HepG2 (cell line): Measurements from ENCODE around the gene NSD2. TPM values are rescaled to one million over a fixed set of nuclear protein-coding genes. Genes with fewer than 3 reads are reported as not detected.

Source experiments
- ARNTL ChIP-seq: sonication (generic); formaldehyde crosslinking; IDR thresholded peaks from 2 replicates; pipeline ENCODE4 v1.4.0; 2020; ENCODE audit warnings: mild to moderate bottlenecking, missing genetic modification reagents
- BORCS8-MEF2B ChIP-seq: sonication (generic); formaldehyde crosslinking; IDR thresholded peaks from 2 replicates; pipeline ENCODE4 v1.8.0; 2022; ENCODE audit warnings: mild to moderate bottlenecking, missing genetic modification reagents
- DMAP1 ChIP-seq: IDR thresholded peaks from 2 replicates; pipeline ENCODE4 v1.6.1; 2016
- EEA1 ChIP-seq: sonication (generic); formaldehyde crosslinking; IDR thresholded peaks from 2 replicates; pipeline ENCODE4 v1.5.1; 2020; ENCODE audit warnings: mild to moderate bottlenecking, missing genetic modification reagents, borderline replicate concordance
- ELF3 ChIP-seq: IDR thresholded peaks from 2 replicates; pipeline ENCODE4 v1.6.1; 2016; ENCODE audit warnings: missing genetic modification reagents, missing compliant biosample characterization
- HNRNPK ChIP-seq: fragments of 200-400 bp; formaldehyde crosslinking; IDR thresholded peaks from 2 replicates; pipeline ENCODE4 v1.6.1; 2018; ENCODE audit warnings: low read length, low read depth, moderate library complexity, mild to moderate bottlenecking; ENCODE audit not compliant: poor library complexity, severe bottlenecking
- IKZF1 ChIP-seq: fragments of 450-650 bp; IDR thresholded peaks from 2 replicates; pipeline ENCODE4 v1.7.1; 2016
- PREB ChIP-seq: sonication (generic); formaldehyde crosslinking; IDR thresholded peaks from 2 replicates; pipeline ENCODE4 v1.4.0; 2020; ENCODE audit warnings: missing genetic modification reagents
- SATB2 ChIP-seq: sonication (generic); formaldehyde crosslinking; IDR thresholded peaks from 2 replicates; pipeline ENCODE4 v1.5.0; 2020; ENCODE audit warnings: missing genetic modification reagents
- TAF1 ChIP-seq: sonication (generic); formaldehyde crosslinking; IDR thresholded peaks from 2 replicates; pipeline ENCODE4 v1.4.0; 2020; ENCODE audit warnings: missing genetic modification reagents
- TOPORS ChIP-seq: sonication (generic); formaldehyde crosslinking; IDR thresholded peaks from 2 replicates; pipeline ENCODE4 v1.8.0; 2023; ENCODE audit warnings: mild to moderate bottlenecking, missing genetic modification reagents
- U2AF2 ChIP-seq: fragments of 200-400 bp; formaldehyde crosslinking; IDR thresholded peaks from 2 replicates; pipeline ENCODE4 v1.6.1; 2017; ENCODE audit warnings: low read depth, mild to moderate bottlenecking, low read length
- XBP1 ChIP-seq: sonication (generic); formaldehyde crosslinking; IDR thresholded peaks from 2 replicates; pipeline ENCODE4 v1.5.0; 2020; ENCODE audit warnings: missing genetic modification reagents
- XRCC5 ChIP-seq: fragments of 200-400 bp; formaldehyde crosslinking; optimal IDR thresholded peaks from 2 replicates; pipeline ENCODE3; 2017; ENCODE audit warnings: mild to moderate bottlenecking, low read length
- ZBTB37 ChIP-seq: sonication (generic); formaldehyde crosslinking; IDR thresholded peaks from 2 replicates; pipeline ENCODE4 v1.4.0; 2020; ENCODE audit warnings: mild to moderate bottlenecking, missing genetic modification reagents
- ZFP36 ChIP-seq: fragments of 150-350 bp; IDR thresholded peaks from 2 replicates; pipeline ENCODE4 v1.6.1; 2018; ENCODE audit warnings: borderline replicate concordance, low read length, low read depth; ENCODE audit not compliant: partially characterized antibody
- ZKSCAN1 ChIP-seq: fragments of 150-350 bp; IDR thresholded peaks from 2 replicates; pipeline ENCODE4 v1.6.1; 2014; ENCODE audit warnings: low read length
- ZNF260 ChIP-seq: sonication (generic); formaldehyde crosslinking; IDR thresholded peaks from 2 replicates; pipeline ENCODE4 v1.4.0; 2020; ENCODE audit warnings: missing genetic modification reagents, low read depth, mild to moderate bottlenecking, borderline replicate concordance
- ZNF3 ChIP-seq: IDR thresholded peaks from 2 replicates; pipeline ENCODE4 v1.7.0; 2017; ENCODE audit warnings: inconsistent platforms
- ZNF33B ChIP-seq: sonication (generic); formaldehyde crosslinking; IDR thresholded peaks from 2 replicates; pipeline ENCODE4 v1.5.1; 2020; ENCODE audit warnings: mild to moderate bottlenecking, missing genetic modification reagents
- ZNF547 ChIP-seq: sonication (generic); formaldehyde crosslinking; IDR thresholded peaks from 2 replicates; pipeline ENCODE4 v1.5.1; 2020; ENCODE audit warnings: mild to moderate bottlenecking, missing genetic modification reagents
- ZNF639 ChIP-seq: conservative IDR thresholded peaks from 2 replicates; pipeline ENCODE4 v1.6.1; 2018; ENCODE audit warnings: missing genetic modification reagents
- ZNF678 ChIP-seq: sonication (generic); formaldehyde crosslinking; IDR thresholded peaks from 2 replicates; pipeline ENCODE4 v1.4.0; 2020; ENCODE audit warnings: mild to moderate bottlenecking, missing genetic modification reagents
- ZNF83 ChIP-seq: sonication (generic); formaldehyde crosslinking; IDR thresholded peaks from 2 replicates; pipeline ENCODE4 v1.4.0; 2020; ENCODE audit warnings: missing genetic modification reagents, mild to moderate bottlenecking, borderline replicate concordance
- ZSCAN25 ChIP-seq: sonication (generic); formaldehyde crosslinking; IDR thresholded peaks from 2 replicates; pipeline ENCODE4 v1.8.0; 2022; ENCODE audit warnings: mild to moderate bottlenecking, missing genetic modification reagents
- polyA plus RNA-seq, 8 experiments: library from polyadenylated mRNA; depleted of rRNA in 3 of 8; stranded (reverse) in 7 of 8; unstranded in 1 of 8; fragments of >200 nt; fragmentation: Illumina TruSeq in 4 of 8; extraction: Trizol in 4 of 8; gene quantifications; 2 replicates each; pipeline versions ENCODE4 v1.2.1 to v1.2.3, GENCODE V29; 2011 to 2016; ENCODE audit warnings: low read depth in 4 of 8, missing spikeins in 1 of 8, mixed read lengths in 1 of 8; ENCODE audit not compliant: insufficient read depth in 1 of 8
- total RNA-seq, 5 experiments: library from RNA; depleted of rRNA; stranded (reverse); fragments of >200 nt; fragmentation: Illumina TruSeq; extraction: Trizol; gene quantifications; 2 replicates each; pipeline ENCODE4 v1.2.3, GENCODE V29; 2016; ENCODE audit warnings: low read depth in 1 of 5
- TF ChIP-seq, protein P1 (sequence below): sonication (generic); formaldehyde crosslinking; IDR thresholded peaks from 2 replicates; pipeline ENCODE4 v1.5.0; 2020; ENCODE audit warnings: mild to moderate bottlenecking, missing genetic modification reagents

The NSD2 gene
- total and polyA plus RNA-seq, 2 of the 13 experiments (the other 11 are each of a cell fraction or from before 2014, with no cell fraction given), result 22.0 to 65.9 TPM

DNA sequence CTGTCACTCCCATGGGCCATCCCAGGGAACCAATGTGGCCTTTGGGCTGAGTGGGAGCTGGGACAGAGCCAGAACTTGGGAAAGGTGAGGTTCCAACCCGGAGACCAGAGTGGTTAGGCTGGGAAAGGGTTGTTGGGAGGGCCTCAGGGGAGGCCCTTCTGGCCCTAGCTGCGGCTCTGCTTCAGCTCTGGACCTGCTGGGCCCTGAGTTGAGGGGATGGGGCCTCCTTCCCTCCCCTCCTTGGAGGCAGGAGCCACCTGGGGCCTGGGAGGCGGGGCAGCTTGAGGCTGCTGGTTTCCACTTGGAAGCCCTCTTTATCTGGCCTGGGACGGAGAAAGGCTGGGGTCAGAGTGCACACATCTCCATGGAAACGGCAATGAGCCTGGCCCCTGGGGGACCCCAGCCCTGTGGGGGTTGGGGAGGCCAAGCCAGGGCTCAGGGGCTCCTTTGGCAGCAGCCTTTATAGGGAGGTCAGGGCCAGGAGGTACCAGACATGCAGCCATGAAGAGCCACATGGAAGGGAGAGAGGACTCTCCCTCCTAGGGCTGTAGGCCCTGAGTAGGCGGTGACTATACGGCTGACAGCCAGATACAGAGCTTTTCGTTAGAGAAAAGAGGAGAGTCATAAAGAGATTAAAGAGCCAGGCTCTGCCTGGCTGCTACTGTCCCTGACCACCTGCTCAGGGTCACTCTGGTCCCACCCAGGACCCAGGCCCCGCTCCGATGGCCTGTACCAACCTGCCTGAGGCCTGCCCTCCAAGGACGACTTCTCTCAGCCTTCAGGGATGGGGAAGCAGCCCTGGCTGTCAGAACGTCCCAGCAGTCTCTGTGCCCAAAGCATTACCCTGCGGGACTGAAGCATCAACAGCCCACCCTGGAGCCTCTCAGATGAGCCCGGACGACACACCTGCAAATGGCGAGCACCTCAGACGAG is 6.9 kb upstream of the NSD2 start (continued):
- TF ChIP-seq U2AF2 (no peak), XBP1 (no peak), ZNF33B (CRISPR knock-in tag) (no peak), ZNF547 (CRISPR knock-in tag) (no peak), XRCC5 (peak; percentile 52), ZNF678 (CRISPR knock-in tag) (0 out of 2 replicates have a peak, but pooled peaks have one; percentile 52), EEA1 (CRISPR knock-in tag) (no peak), ZNF3 (no peak), DMAP1 (CRISPR knock-in tag) (0 out of 2 replicates have a peak, but pooled peaks have one; percentile 12), ARNTL (CRISPR knock-in tag) (no peak; the same call in 1 of the 2 replicates), SATB2 (CRISPR knock-in tag) (no peak), BORCS8-MEF2B (CRISPR knock-in tag) (no peak), ZBTB37 (no peak), TAF1 (CRISPR knock-in tag) (no peak; the same call in 1 of the 2 replicates), ZNF639 (CRISPR knock-in tag) (no peak), ELF3 (CRISPR knock-in tag) (no peak), ZNF260 (CRISPR knock-in tag) (no peak), HNRNPK (no peak), TOPORS (no peak), IKZF1 (no peak), ZFP36 (no peak), ZSCAN25 (CRISPR knock-in tag) (no peak), PREB (no peak), ZKSCAN1 (no peak), ZNF83 (CRISPR knock-in tag) (no peak)
- TF ChIP-seq, protein P1, sequence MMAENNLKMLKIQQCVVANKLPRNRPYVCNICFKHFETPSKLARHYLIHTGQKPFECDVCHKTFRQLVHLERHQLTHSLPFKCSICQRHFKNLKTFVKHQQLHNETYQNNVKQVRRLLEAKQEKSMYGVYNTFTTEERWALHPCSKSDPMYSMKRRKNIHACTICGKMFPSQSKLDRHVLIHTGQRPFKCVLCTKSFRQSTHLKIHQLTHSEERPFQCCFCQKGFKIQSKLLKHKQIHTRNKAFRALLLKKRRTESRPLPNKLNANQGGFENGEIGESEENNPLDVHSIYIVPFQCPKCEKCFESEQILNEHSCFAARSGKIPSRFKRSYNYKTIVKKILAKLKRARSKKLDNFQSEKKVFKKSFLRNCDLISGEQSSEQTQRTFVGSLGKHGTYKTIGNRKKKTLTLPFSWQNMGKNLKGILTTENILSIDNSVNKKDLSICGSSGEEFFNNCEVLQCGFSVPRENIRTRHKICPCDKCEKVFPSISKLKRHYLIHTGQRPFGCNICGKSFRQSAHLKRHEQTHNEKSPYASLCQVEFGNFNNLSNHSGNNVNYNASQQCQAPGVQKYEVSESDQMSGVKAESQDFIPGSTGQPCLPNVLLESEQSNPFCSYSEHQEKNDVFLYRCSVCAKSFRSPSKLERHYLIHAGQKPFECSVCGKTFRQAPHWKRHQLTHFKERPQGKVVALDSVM, result peak; percentile 65; the same call in 1 of the 2 replicates
